IMR-90 (cell line): Measurements from ENCODE around the gene BAG1. TPM values are rescaled to one million over a fixed set of nuclear protein-coding genes. Genes with fewer than 3 reads are reported as not detected.

Experiments
- ATAC-seq: fragments of 200-7000 bp; cut with Tn5 transposase; 2 replicates; pipeline ENCODE4 v1.9.1; 2020; ENCODE audit warnings: low read depth, mild to moderate bottlenecking, moderate library complexity
- BruUV-seq: library from RNA; stranded (reverse); fragments of 400-500 nt; replicated peaks from 2 replicates; lab custom pipeline; 2021; lab: Mats Ljungman, UMichigan
- CTCF ChIA-PET: fragments of 300-600 bp; formaldehyde crosslinking; extraction: SDS; loops from one replicate; lab custom pipeline; 2021; ENCODE audit warnings: antibody characterized with exemption; lab: Yijun Ruan, JAX
- POLR2A ChIA-PET: fragments of 300-600 bp; sonication (Branson Sonifier 250); formaldehyde crosslinking; loops from one replicate; lab custom pipeline; 2022; ENCODE audit warnings: antibody characterized with exemption; ENCODE audit not compliant: unreplicated experiment; lab: Charles Lee
- DNase-seq: peaks from one replicate; pipeline ENCODE4 v3.0.0; 2013
- H2AFZ ChIP-seq: replicated peaks from 2 replicates; pipeline ENCODE3; 2013; ENCODE audit warnings: low read length, mild to moderate bottlenecking; ENCODE audit not compliant: poor library complexity
- H2AK5ac ChIP-seq: 2 replicates; pipeline ENCODE4 v1.6.1; 2013; ENCODE audit warnings: low read depth, low read length, inconsistent platforms
- H2AK9ac ChIP-seq: replicated peaks from 2 replicates; pipeline ENCODE3; 2013; ENCODE audit warnings: mild to moderate bottlenecking, low read depth, low read length, moderate library complexity; ENCODE audit not compliant: poor library complexity
- H2BK120ac ChIP-seq: 2 replicates; pipeline ENCODE4 v1.6.1; 2013; ENCODE audit warnings: low read depth, low read length, inconsistent platforms
- H2BK15ac ChIP-seq: 3 replicates; pipeline ENCODE4 v1.6.1; 2013; ENCODE audit warnings: low read depth, low read length, inconsistent platforms
- H2BK20ac ChIP-seq: 2 replicates; pipeline ENCODE4 v1.6.1; 2013; ENCODE audit warnings: low read depth, mild to moderate bottlenecking, inconsistent platforms, low read length, moderate library complexity
- H2BK5ac ChIP-seq: 2 replicates; pipeline ENCODE4 v1.6.1; 2013; ENCODE audit warnings: mild to moderate bottlenecking, low read depth, low read length, inconsistent platforms; ENCODE audit not compliant: poor library complexity, severe bottlenecking
- H3K14ac ChIP-seq: replicated peaks from 2 replicates; pipeline ENCODE4 v1.6.1; 2013; ENCODE audit warnings: low read depth, low read length, inconsistent platforms
- H3K18ac ChIP-seq: 2 replicates; pipeline ENCODE4 v1.6.1; 2013; ENCODE audit warnings: low read depth, low read length, control low read depth
- H3K23ac ChIP-seq: 2 replicates; pipeline ENCODE4 v1.6.1; 2013; ENCODE audit warnings: low read depth, low read length, inconsistent platforms
- H3K27ac ChIP-seq: 2 replicates; pipeline ENCODE4 v1.5.1; 2013; ENCODE audit warnings: mild to moderate bottlenecking, control low read depth, low read length; ENCODE audit not compliant: insufficient read depth
- H3K27me3 ChIP-seq: 2 replicates; pipeline ENCODE4 v1.6.1; 2013; ENCODE audit warnings: low read length; ENCODE audit not compliant: control insufficient read depth, insufficient read depth
- H3K36me3 ChIP-seq: 2 replicates; pipeline ENCODE4 v1.6.1; 2013; ENCODE audit warnings: low read length, mixed read lengths; ENCODE audit not compliant: control insufficient read depth, insufficient read depth
- H3K4ac ChIP-seq: 2 replicates; pipeline ENCODE4 v1.6.1; 2013; ENCODE audit warnings: low read depth, low read length, inconsistent platforms
- H3K4me1 ChIP-seq: 2 replicates; pipeline ENCODE4 v1.6.1; 2013; ENCODE audit warnings: low read length, mixed read lengths; ENCODE audit not compliant: control insufficient read depth, insufficient read depth
- H3K4me2 ChIP-seq: 2 replicates; pipeline ENCODE4 v1.6.1; 2013; ENCODE audit warnings: low read depth, mild to moderate bottlenecking, control low read depth, low read length, moderate library complexity
- H3K4me3 ChIP-seq: 2 replicates; pipeline ENCODE4 v1.5.1; 2013; ENCODE audit warnings: low read depth, mild to moderate bottlenecking, control low read depth, low read length, moderate library complexity; ENCODE audit not compliant: insufficient read depth
- H3K56ac ChIP-seq: 2 replicates; pipeline ENCODE4 v1.6.1; 2013; ENCODE audit warnings: low read length, inconsistent platforms; ENCODE audit not compliant: insufficient read depth; ENCODE audit errors: extremely low read depth
- H3K79me1 ChIP-seq, 2 experiments: 2 replicates each; pipeline ENCODE4 v1.6.1; 2013; ENCODE audit warnings: low read length in 2 of 2, inconsistent platforms in 1 of 2, low read depth in 1 of 2
- H3K9ac ChIP-seq: 2 replicates; pipeline ENCODE4 v1.6.1; 2013; ENCODE audit warnings: low read depth, low read length, control low read depth
- H3K9me1 ChIP-seq: 2 replicates; pipeline ENCODE4 v1.6.1; 2013; ENCODE audit warnings: low read length, inconsistent platforms; ENCODE audit not compliant: insufficient read depth
- H3K9me3 ChIP-seq: 2 replicates; pipeline ENCODE4 v1.6.1; 2013; ENCODE audit warnings: low read length; ENCODE audit not compliant: control insufficient read depth, insufficient read depth
- H4K20me1 ChIP-seq: 2 replicates; pipeline ENCODE4 v1.6.1; 2013; ENCODE audit warnings: low read length, inconsistent platforms; ENCODE audit not compliant: insufficient read depth
- H4K5ac ChIP-seq: 2 replicates; pipeline ENCODE4 v1.6.1; 2013; ENCODE audit warnings: mild to moderate bottlenecking, low read depth, low read length, control low read depth
- H4K8ac ChIP-seq, 2 experiments: 2 replicates each; pipeline ENCODE4 v1.6.1; 2013; ENCODE audit warnings: low read depth in 2 of 2, low read length in 2 of 2, control low read depth in 1 of 2, inconsistent platforms in 1 of 2
- H4K91ac ChIP-seq: 2 replicates; pipeline ENCODE4 v1.6.1; 2013; ENCODE audit warnings: low read depth, low read length, inconsistent platforms; ENCODE audit not compliant: insufficient read depth
- BHLHE40 ChIP-seq: fragments of 150-350 bp; IDR thresholded peaks from 2 replicates; pipeline ENCODE4 v1.6.1; 2016; ENCODE audit warnings: mild to moderate bottlenecking, low read depth, low read length
- CEBPB ChIP-seq: IDR thresholded peaks from 2 replicates; pipeline ENCODE4 v1.6.1; 2012; ENCODE audit warnings: low read depth, low read length, improper control_type of control experiment
- CHD1 ChIP-seq: IDR thresholded peaks from 2 replicates; pipeline ENCODE4 v1.6.1; 2012; ENCODE audit warnings: low read depth, low read length, improper control_type of control experiment
- FOS ChIP-seq: fragments of 150-350 bp; IDR thresholded peaks from 2 replicates; pipeline ENCODE4 v1.6.1; 2016; ENCODE audit warnings: low read depth, low read length
- MAFK ChIP-seq: IDR thresholded peaks from 2 replicates; pipeline ENCODE4 v1.6.1; 2012; ENCODE audit warnings: low read depth, low read length, improper control_type of control experiment
- MAZ ChIP-seq: IDR thresholded peaks from 2 replicates; pipeline ENCODE4 v1.6.1; 2012; ENCODE audit warnings: low read depth, mild to moderate bottlenecking, low read length, improper control_type of control experiment, moderate library complexity, borderline replicate concordance
- MXI1 ChIP-seq: IDR thresholded peaks from 2 replicates; pipeline ENCODE4 v1.6.1; 2012; ENCODE audit warnings: low read depth, mild to moderate bottlenecking, low read length, moderate library complexity, borderline replicate concordance
- POLR2A ChIP-seq: IDR thresholded peaks from 2 replicates; pipeline ENCODE4 v1.6.1; 2012; ENCODE audit warnings: mild to moderate bottlenecking, low read depth, low read length
- RAD21 ChIP-seq: IDR thresholded peaks from 2 replicates; pipeline ENCODE4 v1.6.1; 2012; ENCODE audit warnings: low read length, improper control_type of control experiment
- SMC3 ChIP-seq: fragments of 150-350 bp; IDR thresholded peaks from 2 replicates; pipeline ENCODE4 v1.6.1; 2016; ENCODE audit warnings: low read depth, mild to moderate bottlenecking, antibody characterized with exemption, low read length, moderate library complexity
- WGBS, 2 experiments: methylation state at CpG; one replicate each; pipeline versions ENCODE4 v1.1.5 to v1.1.7; 2013; ENCODE audit warnings: missing lambda C conversion rate in 2 of 2; ENCODE audit not compliant: insufficient read length in 1 of 2; ENCODE audit errors: extremely low coverage in 2 of 2; 5-methylcytosine and 5-hydroxymethylcytosine counted together
- dilution Hi-C: fragments of 300-500 bp; cut with HindIII; formaldehyde crosslinking; loops from one replicate; pipeline ENCODE4 v1.14.3; 2018; ENCODE audit warnings: low sequenced_read_pairs; ENCODE audit not compliant: unreplicated experiment
- in situ Hi-C: fragments of 300-500 bp; cut with MboI; formaldehyde crosslinking; loops from 3 replicates; pipeline ENCODE4 v1.14.3; 2019; ENCODE audit warnings: low sequenced_read_pairs, inconsistent platforms, mixed read lengths
- intact Hi-C: fragments of 100-400 bp; cut with micrococcal nuclease; formaldehyde crosslinking; loops from 2 replicates; pipeline ENCODE4 v1.10.0; 2022
- polyA plus RNA-seq, 3 experiments: library from polyadenylated mRNA; depleted of rRNA; stranded (reverse); fragments of >200 nt; gene quantifications; 2 replicates each; pipeline ENCODE4 v1.2.3, GENCODE V29; 2012; ENCODE audit warnings: low replicate concordance in 1 of 3
- total RNA-seq: library from RNA; depleted of rRNA; stranded (reverse); fragments of >200 nt; gene quantifications from 2 replicates; pipeline ENCODE4 v1.2.3, GENCODE V29; 2012
- TF ChIP-seq, protein P1 (sequence below): conservative IDR thresholded peaks from 2 replicates; pipeline ENCODE4 v1.5.1; 2012; ENCODE audit warnings: mild to moderate bottlenecking, low read depth, low read length, improper control_type of control experiment
- TF ChIP-seq, protein P2 (sequence below): fragments of 150-350 bp; IDR thresholded peaks from 2 replicates; pipeline ENCODE4 v1.6.1; 2016; ENCODE audit warnings: low read depth, mild to moderate bottlenecking, low read length, moderate library complexity, borderline replicate concordance

The BAG1 gene
- total and polyA plus RNA-seq, 2 of the 4 experiments (the other 2 are of a cell fraction) = 4.5 to 20.9 TPM

DNA sequence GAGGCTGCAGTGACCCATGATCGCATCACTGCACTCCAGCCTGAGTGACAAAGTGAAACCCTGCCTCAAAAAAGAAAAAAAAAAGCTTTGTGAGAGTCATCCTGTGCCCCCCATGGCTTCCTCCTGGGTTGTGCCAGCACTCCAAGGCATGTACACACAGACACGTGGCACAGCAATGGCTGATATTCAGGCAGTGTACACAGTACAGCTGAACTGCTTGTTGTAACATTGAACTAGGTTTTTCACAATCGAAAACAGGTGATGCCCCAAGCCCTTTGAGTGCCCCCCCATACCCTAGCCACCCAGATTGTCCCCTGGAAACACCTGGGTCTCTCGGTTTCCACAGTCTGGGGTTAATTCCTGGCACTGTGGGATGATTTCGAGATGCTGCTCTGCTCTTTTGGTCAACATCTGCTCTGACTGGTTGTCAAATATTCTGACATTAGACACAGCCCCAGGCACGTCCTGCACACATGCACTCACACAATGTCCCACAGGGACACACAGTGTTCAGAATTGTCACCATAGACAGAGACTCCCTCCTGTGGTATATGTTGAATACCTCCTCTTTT lies 15.3 kb downstream of the BAG1 start:
- no peaks in the 10 kb centered on the region for H3K9me3 ChIP-seq
- no peak overlapping the region for H2BK20ac ChIP-seq
- H3K4me1 ChIP-seq = peaks cover 3% of the 10 kb centered on the region
- no peak overlapping the region for H4K5ac ChIP-seq
- H3K9ac ChIP-seq = no peak overlapping the region
- no peak overlapping the region for H3K18ac ChIP-seq
- no peak overlapping the region for H4K91ac ChIP-seq
- no peak overlapping the region for H3K14ac ChIP-seq
- H3K4me2 ChIP-seq = no peak overlapping the region
- ChIA-PET CTCF (no interaction called here), POLR2A (no interaction called here)
- peaks cover 12% of the 10 kb centered on the region for H3K36me3 ChIP-seq
- no peak overlapping the region for H3K4ac ChIP-seq
- WGBS, 2 experiments = 70% methylated on average over 3 of the region's 6 CpGs; no CpG with 5 or more reads in 1 of the 2 experiments
- ATAC-seq (no peak), DNase-seq (no peak)
- H2AFZ ChIP-seq = no peak overlapping the region
- H3K4me3 ChIP-seq = no peak overlapping the region
- no peak overlapping the region for H3K23ac ChIP-seq
- no peaks in the 10 kb centered on the region for H3K27me3 ChIP-seq
- no peak overlapping the region for H4K8ac ChIP-seq
- no peak for TF ChIP-seq RAD21
- no peak for TF ChIP-seq FOS
- TF ChIP-seq MXI1 = no peak
- TF ChIP-seq MAZ = no peak
- TF ChIP-seq MAFK = no peak
- no peak for TF ChIP-seq BHLHE40
- no peak for TF ChIP-seq SMC3
- TF ChIP-seq CHD1 = no peak
- TF ChIP-seq POLR2A = no peak
- TF ChIP-seq, protein P1, sequence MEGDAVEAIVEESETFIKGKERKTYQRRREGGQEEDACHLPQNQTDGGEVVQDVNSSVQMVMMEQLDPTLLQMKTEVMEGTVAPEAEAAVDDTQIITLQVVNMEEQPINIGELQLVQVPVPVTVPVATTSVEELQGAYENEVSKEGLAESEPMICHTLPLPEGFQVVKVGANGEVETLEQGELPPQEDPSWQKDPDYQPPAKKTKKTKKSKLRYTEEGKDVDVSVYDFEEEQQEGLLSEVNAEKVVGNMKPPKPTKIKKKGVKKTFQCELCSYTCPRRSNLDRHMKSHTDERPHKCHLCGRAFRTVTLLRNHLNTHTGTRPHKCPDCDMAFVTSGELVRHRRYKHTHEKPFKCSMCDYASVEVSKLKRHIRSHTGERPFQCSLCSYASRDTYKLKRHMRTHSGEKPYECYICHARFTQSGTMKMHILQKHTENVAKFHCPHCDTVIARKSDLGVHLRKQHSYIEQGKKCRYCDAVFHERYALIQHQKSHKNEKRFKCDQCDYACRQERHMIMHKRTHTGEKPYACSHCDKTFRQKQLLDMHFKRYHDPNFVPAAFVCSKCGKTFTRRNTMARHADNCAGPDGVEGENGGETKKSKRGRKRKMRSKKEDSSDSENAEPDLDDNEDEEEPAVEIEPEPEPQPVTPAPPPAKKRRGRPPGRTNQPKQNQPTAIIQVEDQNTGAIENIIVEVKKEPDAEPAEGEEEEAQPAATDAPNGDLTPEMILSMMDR = no peak
- TF ChIP-seq, protein P2, sequence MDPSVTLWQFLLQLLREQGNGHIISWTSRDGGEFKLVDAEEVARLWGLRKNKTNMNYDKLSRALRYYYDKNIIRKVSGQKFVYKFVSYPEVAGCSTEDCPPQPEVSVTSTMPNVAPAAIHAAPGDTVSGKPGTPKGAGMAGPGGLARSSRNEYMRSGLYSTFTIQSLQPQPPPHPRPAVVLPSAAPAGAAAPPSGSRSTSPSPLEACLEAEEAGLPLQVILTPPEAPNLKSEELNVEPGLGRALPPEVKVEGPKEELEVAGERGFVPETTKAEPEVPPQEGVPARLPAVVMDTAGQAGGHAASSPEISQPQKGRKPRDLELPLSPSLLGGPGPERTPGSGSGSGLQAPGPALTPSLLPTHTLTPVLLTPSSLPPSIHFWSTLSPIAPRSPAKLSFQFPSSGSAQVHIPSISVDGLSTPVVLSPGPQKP = no peak
- no peak for TF ChIP-seq CEBPB
- no peaks in the 10 kb centered on the region for H4K20me1 ChIP-seq
- no peaks in the 10 kb centered on the region; a peak in 1 of 4 replicates for H3K79me1 ChIP-seq
- no TSS peak for BruUV-seq
- no peak overlapping the region for H3K27ac ChIP-seq
- no peak overlapping the region for H2AK9ac ChIP-seq
- no peak overlapping the region for H2AK5ac ChIP-seq
- no peak overlapping the region for H3K56ac ChIP-seq
- intact Hi-C loops (no loop called here), in situ Hi-C loops (no loop called here), dilution Hi-C loops (no loop called here)
- no peak overlapping the region for H2BK120ac ChIP-seq
- no peak overlapping the region for H2BK15ac ChIP-seq
- H2BK5ac ChIP-seq = no peak overlapping the region
- peaks cover 9% of the 10 kb centered on the region; the same call in 1 of the 2 replicates for H3K9me1 ChIP-seq
